ENCODE data around the gene LMNTD2. TPM values are rescaled to one million over a fixed set of nuclear protein-coding genes. Genes with fewer than 3 reads are reported as not detected.
A peak's percentile ranks its signal among the peaks of the same experiment; 100 is the strongest.

LMNTD2 gene
- total and polyA plus RNA-seq, 2 of the 13 experiments (the other 11 are each of a cell fraction or from before 2014, with no cell fraction given): 1.1 to 3.1 TPM

DNA sequence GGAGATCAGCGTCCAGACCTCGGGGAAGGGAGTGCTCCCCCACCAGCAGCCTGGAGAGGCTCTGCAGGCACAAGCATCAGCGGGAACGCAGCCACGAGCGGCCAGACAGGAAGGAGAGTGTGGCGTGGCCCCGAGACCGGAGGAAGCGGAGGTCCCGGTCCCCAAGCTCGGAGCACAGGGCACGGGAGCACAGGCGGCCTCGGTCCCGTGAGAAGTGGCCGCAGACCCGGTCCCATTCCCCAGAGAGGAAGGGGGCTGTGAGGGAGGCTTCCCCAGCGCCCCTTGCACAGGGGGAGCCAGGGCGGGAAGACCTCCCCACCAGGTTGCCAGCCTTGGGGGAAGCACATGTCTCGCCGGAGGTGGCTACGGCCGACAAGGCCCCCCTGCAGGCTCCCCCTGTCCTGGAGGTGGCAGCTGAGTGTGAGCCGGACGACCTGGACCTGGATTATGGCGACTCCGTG lies 48.3 kb upstream of the LMNTD2 start:
- Histone ChIP-seq H3K27ac (ENCODE audit: extremely low read length, insufficient read depth, low read length) (no peak overlapping the region), H3K4me3 (replicated peaks in 1 of 3; ENCODE audit: insufficient read depth in 1 of 3, low read depth in 2 of 3, low read length in 3 of 3) (no peak overlapping the region), H3K4me1 (ENCODE audit: insufficient read depth, low read length) (no peaks in the 10 kb centered on the region), H3K9ac (ENCODE audit: insufficient read depth, low read depth, low read length) (no peak overlapping the region), H3K79me2 (ENCODE audit: insufficient read depth, low read length) (no peaks in the 10 kb centered on the region), H3K27me3 (ENCODE audit: control insufficient read depth in 1 of 2, insufficient read depth in 2 of 2, low read length in 2 of 2) (no peaks in the 10 kb centered on the region), H3K9me3 (ENCODE audit: low read length) (no peaks in the 10 kb centered on the region), H2AFZ (ENCODE audit: low read length) (no peak overlapping the region), H3K4me2 (ENCODE audit: low read depth, low read length) (no peak overlapping the region), H4K20me1 (ENCODE audit: insufficient read depth, low read length) (peaks cover 6% of the 10 kb centered on the region; the same call in 1 of the 2 replicates), H3K36me3 (replicated peaks in 1 of 2; ENCODE audit: control insufficient read depth in 1 of 2, insufficient read depth in 2 of 2, low read length in 2 of 2) (peaks cover 58 to 92% of the 10 kb centered on the region in 2 experiments; a peak in 4 of 5 replicates)
- DNase-seq (ENCODE audit: low spot score): no peak
- no TSS peak for BruUV-seq (replicated peaks)
- FAIRE-seq: no peak
- intact Hi-C loops (cut with micrococcal nuclease; ENCODE audit: unreplicated experiment): no loop called here
- in situ Hi-C loops (cut with HindIII; ENCODE audit: extremely low pct_ligation_motif_present, low pct_unique_long_range_greater_than_20kb): no loop called here
- ChIA-PET POLR2A (no interaction called here), CTCF (ENCODE audit: low intra/inter-chr PET ratio, low total read pairs) (no interaction called here)
- WGBS (ENCODE audit: low lambda C conversion rate): 94% methylated on average over 17 of the region's 28 CpGs
- no peak for ATAC-seq
- peak; percentile 53 for TF ChIP-seq AGO2 (optimal IDR thresholded peaks at IDR 0.05; ENCODE audit: low read depth, low read length)
- peak; percentile 2; the same call in 1 of the 2 replicates for TF ChIP-seq ZC3H13 (CRISPR knock-in tag; IDR thresholded peaks at IDR 0.05)
- no peak for TF ChIP-seq MED13 (CRISPR knock-in tag; IDR thresholded peaks at IDR 0.05)

DNA sequence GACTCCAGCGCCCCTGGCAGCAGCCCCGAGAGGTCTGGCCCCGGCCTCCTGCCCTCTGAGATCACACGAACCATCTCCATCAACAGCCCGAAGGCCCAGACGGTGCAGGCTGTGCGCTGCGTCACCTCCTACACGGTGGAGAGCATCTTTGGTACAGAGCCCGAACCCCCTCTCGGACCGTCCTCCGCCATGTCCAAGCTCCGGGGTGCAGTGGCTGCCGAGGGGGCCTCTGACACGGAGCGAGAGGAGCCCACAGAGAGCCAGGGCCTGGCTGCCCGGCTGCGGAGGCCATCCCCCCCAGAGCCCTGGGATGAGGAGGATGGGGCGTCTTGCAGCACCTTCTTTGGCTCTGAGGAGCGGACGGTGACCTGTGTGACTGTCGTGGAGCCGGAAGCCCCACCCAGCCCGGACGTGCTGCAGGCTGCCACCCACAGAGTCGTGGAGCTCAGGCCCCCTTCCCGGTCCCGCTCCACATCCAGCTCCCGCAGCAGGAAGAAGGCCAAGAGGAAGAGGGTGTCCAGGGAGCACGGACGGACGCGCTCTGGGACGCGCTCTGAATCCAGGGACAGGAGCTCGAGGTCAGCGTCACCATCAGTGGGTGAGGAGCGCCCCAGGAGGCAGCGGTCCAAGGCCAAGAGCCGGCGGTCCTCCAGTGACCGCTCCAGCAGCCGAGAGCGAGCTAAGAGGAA lies 47.6 kb upstream of the LMNTD2 start:
- DNase-seq (ENCODE audit: low spot score): no peak
- H4K20me1 ChIP-seq (ENCODE audit: insufficient read depth, low read length): peaks cover 7% of the 10 kb centered on the region; the same call in 1 of the 2 replicates
- CTCF ChIA-PET (ENCODE audit: low intra/inter-chr PET ratio, low total read pairs): no interaction called here
- in situ Hi-C loops (cut with HindIII; ENCODE audit: extremely low pct_ligation_motif_present, low pct_unique_long_range_greater_than_20kb): no loop called here
- no peak overlapping the region for H3K4me3 ChIP-seq (replicated peaks in 1 of 3; ENCODE audit: insufficient read depth in 1 of 3, low read depth in 2 of 3, low read length in 3 of 3)
- 95% methylated on average over 35 of the region's 45 CpGs for WGBS (ENCODE audit: low lambda C conversion rate)
- ATAC-seq: no peak
- no peak overlapping the region for H3K9ac ChIP-seq (ENCODE audit: insufficient read depth, low read depth, low read length)
- no peak overlapping the region for H3K4me2 ChIP-seq (ENCODE audit: low read depth, low read length)
- no peaks in the 10 kb centered on the region for H3K4me1 ChIP-seq (ENCODE audit: insufficient read depth, low read length)
- POLR2A ChIA-PET: no interaction called here
- H3K27ac ChIP-seq (ENCODE audit: extremely low read length, insufficient read depth, low read length): no peak overlapping the region
- intact Hi-C loops (cut with micrococcal nuclease; ENCODE audit: unreplicated experiment): no loop called here
- no peaks in the 10 kb centered on the region for H3K79me2 ChIP-seq (ENCODE audit: insufficient read depth, low read length)
- no peaks in the 10 kb centered on the region for H3K9me3 ChIP-seq (ENCODE audit: low read length)
- H3K36me3 ChIP-seq (replicated peaks in 1 of 2; ENCODE audit: control insufficient read depth in 1 of 2, insufficient read depth in 2 of 2, low read length in 2 of 2): peaks cover 58 to 94% of the 10 kb centered on the region in 2 experiments; a peak in 4 of 5 replicates
- no peak overlapping the region for H2AFZ ChIP-seq (ENCODE audit: low read length)
- BruUV-seq (replicated peaks): no TSS peak
- no peak for FAIRE-seq
- no peaks in the 10 kb centered on the region for H3K27me3 ChIP-seq (ENCODE audit: control insufficient read depth in 1 of 2, insufficient read depth in 2 of 2, low read length in 2 of 2)
- TF ChIP-seq, protein P1, sequence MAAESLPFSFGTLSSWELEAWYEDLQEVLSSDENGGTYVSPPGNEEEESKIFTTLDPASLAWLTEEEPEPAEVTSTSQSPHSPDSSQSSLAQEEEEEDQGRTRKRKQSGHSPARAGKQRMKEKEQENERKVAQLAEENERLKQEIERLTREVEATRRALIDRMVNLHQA (CRISPR knock-in tag; IDR thresholded peaks at IDR 0.05): no peak
- TF ChIP-seq CBFB (CRISPR knock-in tag; IDR thresholded peaks at IDR 0.05) (no peak), ZBTB20 (CRISPR knock-in tag; IDR thresholded peaks at IDR 0.05; ENCODE audit: borderline replicate concordance, low read depth) (no peak), AGO2 (optimal IDR thresholded peaks at IDR 0.05; ENCODE audit: low read depth, low read length) (peak; percentile 39), RBM22 (optimal IDR thresholded peaks at IDR 0.05; ENCODE audit: low read length) (peak; percentile 31), HOXA7 (CRISPR knock-in tag; IDR thresholded peaks at IDR 0.05) (no peak), ZNF530 (CRISPR knock-in tag; IDR thresholded peaks at IDR 0.05; ENCODE audit: low read depth) (no peak), ZNF547 (CRISPR knock-in tag; IDR thresholded peaks at IDR 0.05) (no peak), KLF13 (CRISPR knock-in tag; IDR thresholded peaks at IDR 0.05) (no peak), FOXK1 (CRISPR knock-in tag; IDR thresholded peaks at IDR 0.05; ENCODE audit: borderline replicate concordance, low read depth) (no peak), RAD51 (IDR thresholded peaks at IDR 0.05; ENCODE audit: borderline replicate concordance) (no peak), RXRB (CRISPR knock-in tag; IDR thresholded peaks at IDR 0.05; ENCODE audit: borderline replicate concordance) (no peak)
- TF ChIP-seq, protein P2, sequence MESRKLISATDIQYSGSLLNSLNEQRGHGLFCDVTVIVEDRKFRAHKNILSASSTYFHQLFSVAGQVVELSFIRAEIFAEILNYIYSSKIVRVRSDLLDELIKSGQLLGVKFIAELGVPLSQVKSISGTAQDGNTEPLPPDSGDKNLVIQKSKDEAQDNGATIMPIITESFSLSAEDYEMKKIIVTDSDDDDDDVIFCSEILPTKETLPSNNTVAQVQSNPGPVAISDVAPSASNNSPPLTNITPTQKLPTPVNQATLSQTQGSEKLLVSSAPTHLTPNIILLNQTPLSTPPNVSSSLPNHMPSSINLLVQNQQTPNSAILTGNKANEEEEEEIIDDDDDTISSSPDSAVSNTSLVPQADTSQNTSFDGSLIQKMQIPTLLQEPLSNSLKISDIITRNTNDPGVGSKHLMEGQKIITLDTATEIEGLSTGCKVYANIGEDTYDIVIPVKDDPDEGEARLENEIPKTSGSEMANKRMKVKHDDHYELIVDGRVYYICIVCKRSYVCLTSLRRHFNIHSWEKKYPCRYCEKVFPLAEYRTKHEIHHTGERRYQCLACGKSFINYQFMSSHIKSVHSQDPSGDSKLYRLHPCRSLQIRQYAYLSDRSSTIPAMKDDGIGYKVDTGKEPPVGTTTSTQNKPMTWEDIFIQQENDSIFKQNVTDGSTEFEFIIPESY (CRISPR knock-in tag; IDR thresholded peaks at IDR 0.05): peak; percentile 76

All from HepG2 (cell line).